Measurements from ENCODE around the gene USP36. TPM values are rescaled to one million over a fixed set of nuclear protein-coding genes. Genes with fewer than 3 reads are reported as not detected.

The USP36 gene
- total RNA-seq, 2 experiments from 2014 or later: 47.2 to 144 TPM

DNA sequence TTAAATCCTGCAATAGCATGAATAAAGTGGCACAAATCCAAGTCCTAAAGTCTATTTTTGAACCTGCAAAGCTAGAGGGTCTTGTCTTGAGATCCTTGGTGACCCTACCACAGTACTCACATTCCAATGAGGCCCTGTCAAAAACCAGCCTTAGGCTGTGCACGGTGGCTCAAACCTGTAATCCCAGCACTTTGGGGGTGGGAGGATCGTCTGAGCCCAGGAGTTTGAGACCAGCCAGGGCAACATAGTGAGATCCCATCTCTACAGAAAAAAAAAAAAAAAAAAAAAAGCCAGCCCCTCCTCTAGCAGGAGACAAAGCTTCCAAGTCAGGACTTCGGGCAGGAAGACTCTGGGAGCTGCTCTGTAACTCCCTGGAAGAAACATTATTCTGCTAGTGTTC lies 74.8 kb downstream of the USP36 start:
- ChIA-PET CTCF (ENCODE audit: unreplicated experiment) (no interaction called here), POLR2A (interaction anchor here (0.6 to 1.3 kb wide), 3 partner anchors 9 to 129 kb away, joined by 3 read pairs; no protein-coding TSS in a partner anchor)
- no TSS peak for BruUV-seq (replicated peaks)
- Histone ChIP-seq H4K20me1 (ENCODE audit: insufficient read depth, low read length) (peaks cover 20% of the 10 kb centered on the region; the same call in 1 of the 2 replicates), H3K4me1 (ENCODE audit: insufficient read depth, low read length, poor library complexity, severe bottlenecking) (peaks cover 56% of the 10 kb centered on the region), H3K36me3 (ENCODE audit: insufficient read depth, low read length) (peaks cover 10% of the 10 kb centered on the region; the same call in 1 of the 2 replicates), H2AFZ (ENCODE audit: low read length) (no peak overlapping the region), H3K79me2 (ENCODE audit: insufficient read depth, low read depth, low read length) (peaks cover 95% of the 10 kb centered on the region), H3K9me2 (ENCODE audit: insufficient read depth, low read length) (no peaks in the 10 kb centered on the region), H3K9me3 (ENCODE audit: low read length) (no peaks in the 10 kb centered on the region), H3K4me3 (ENCODE audit: low read depth, low read length, poor library complexity, severe bottlenecking) (no peak overlapping the region), H3K4me2 (ENCODE audit: low read length) (no peak overlapping the region), H3K27ac (ENCODE audit: low read depth, low read length, poor library complexity, severe bottlenecking) (no peak overlapping the region)
- no peak for TF ChIP-seq EZH2phosphoT487 (IDR thresholded peaks at IDR 0.05; ENCODE audit: borderline replicate concordance, low read depth, low read length)
- TF ChIP-seq, protein P1, sequence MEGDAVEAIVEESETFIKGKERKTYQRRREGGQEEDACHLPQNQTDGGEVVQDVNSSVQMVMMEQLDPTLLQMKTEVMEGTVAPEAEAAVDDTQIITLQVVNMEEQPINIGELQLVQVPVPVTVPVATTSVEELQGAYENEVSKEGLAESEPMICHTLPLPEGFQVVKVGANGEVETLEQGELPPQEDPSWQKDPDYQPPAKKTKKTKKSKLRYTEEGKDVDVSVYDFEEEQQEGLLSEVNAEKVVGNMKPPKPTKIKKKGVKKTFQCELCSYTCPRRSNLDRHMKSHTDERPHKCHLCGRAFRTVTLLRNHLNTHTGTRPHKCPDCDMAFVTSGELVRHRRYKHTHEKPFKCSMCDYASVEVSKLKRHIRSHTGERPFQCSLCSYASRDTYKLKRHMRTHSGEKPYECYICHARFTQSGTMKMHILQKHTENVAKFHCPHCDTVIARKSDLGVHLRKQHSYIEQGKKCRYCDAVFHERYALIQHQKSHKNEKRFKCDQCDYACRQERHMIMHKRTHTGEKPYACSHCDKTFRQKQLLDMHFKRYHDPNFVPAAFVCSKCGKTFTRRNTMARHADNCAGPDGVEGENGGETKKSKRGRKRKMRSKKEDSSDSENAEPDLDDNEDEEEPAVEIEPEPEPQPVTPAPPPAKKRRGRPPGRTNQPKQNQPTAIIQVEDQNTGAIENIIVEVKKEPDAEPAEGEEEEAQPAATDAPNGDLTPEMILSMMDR (conservative IDR thresholded peaks at IDR 0.05; ENCODE audit: low read length): no peak
- no peak for DNase-seq (ENCODE audit: low spot score)
- intact Hi-C loops (cut with micrococcal nuclease; ENCODE audit: unreplicated experiment): no loop called here

DNA sequence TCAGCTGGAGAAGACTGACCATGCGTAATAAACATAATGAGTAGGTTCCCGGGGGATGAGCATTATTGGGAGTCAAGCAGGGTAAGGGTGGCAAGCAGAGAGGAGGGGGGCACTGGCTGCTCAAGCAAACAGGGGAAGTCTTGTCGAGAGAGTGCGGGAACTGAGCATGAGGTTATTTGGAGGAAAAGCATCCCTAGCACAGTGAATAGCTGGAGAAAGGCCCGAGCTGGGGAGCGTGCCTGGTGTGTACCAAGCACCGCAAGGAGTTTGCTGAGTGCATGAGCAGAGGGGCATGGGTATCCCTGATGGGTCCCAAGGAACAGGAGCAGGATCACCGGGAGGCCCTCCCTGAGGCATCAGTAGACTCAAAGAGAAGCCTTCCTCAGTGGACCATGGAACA lies 75.7 kb downstream of the USP36 start:
- H3K27ac ChIP-seq (ENCODE audit: low read depth, low read length, poor library complexity, severe bottlenecking): no peak overlapping the region
- CTCF ChIA-PET (ENCODE audit: unreplicated experiment): no interaction called here

DNA sequence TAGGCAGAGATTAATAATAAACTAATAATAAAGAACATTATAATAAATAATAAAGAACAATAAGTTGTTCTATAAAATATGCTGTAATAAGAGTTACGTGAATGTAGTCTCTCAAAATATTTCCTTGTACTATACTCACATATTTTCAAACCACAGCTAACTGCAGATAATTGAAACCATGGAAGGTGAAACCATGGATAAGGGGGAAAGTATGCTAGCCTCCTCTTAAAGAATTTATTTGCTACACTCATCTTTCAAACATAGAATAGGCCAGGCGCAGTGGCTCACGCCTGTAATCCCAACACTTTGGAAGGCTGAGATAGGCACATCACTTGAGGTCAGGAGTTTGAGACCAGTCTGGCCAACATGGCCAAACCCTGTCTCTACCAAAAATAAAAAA lies 77.1 kb downstream of the USP36 start:
- Histone ChIP-seq H3K4me2 (ENCODE audit: low read length) (no peak overlapping the region), H3K79me2 (ENCODE audit: insufficient read depth, low read depth, low read length) (peaks cover 97% of the 10 kb centered on the region), H3K36me3 (ENCODE audit: insufficient read depth, low read length) (peaks cover 11% of the 10 kb centered on the region; the same call in 1 of the 2 replicates), H3K4me1 (ENCODE audit: insufficient read depth, low read length, poor library complexity, severe bottlenecking) (peaks cover 65% of the 10 kb centered on the region), H3K9me3 (ENCODE audit: low read length) (no peaks in the 10 kb centered on the region), H4K20me1 (ENCODE audit: insufficient read depth, low read length) (peaks cover 20% of the 10 kb centered on the region; the same call in 1 of the 2 replicates), H3K27ac (ENCODE audit: low read depth, low read length, poor library complexity, severe bottlenecking) (no peak overlapping the region), H3K9me2 (ENCODE audit: insufficient read depth, low read length) (no peaks in the 10 kb centered on the region), H3K4me3 (ENCODE audit: low read depth, low read length, poor library complexity, severe bottlenecking) (no peak overlapping the region), H2AFZ (ENCODE audit: low read length) (no peak overlapping the region)
- CTCF ChIA-PET (ENCODE audit: unreplicated experiment): no interaction called here
- BruUV-seq (replicated peaks): no TSS peak
- no peak for TF ChIP-seq EZH2phosphoT487 (IDR thresholded peaks at IDR 0.05; ENCODE audit: borderline replicate concordance, low read depth, low read length)
- TF ChIP-seq, protein P1 (conservative IDR thresholded peaks at IDR 0.05; ENCODE audit: low read length): no peak
- POLR2A ChIA-PET: interaction anchor here (1.0 kb wide), 1 partner anchor 12 kb away, joined by 4 read pairs; no protein-coding TSS in a partner anchor
- intact Hi-C loops (cut with micrococcal nuclease; ENCODE audit: unreplicated experiment): no loop called here
- DNase-seq (ENCODE audit: low spot score): no peak

More for the DNA sequence above, 75.7 kb downstream of the USP36 start:
- intact Hi-C loops (cut with micrococcal nuclease; ENCODE audit: unreplicated experiment): no loop called here
- H4K20me1 ChIP-seq (ENCODE audit: insufficient read depth, low read length): peaks cover 20% of the 10 kb centered on the region; the same call in 1 of the 2 replicates
- no peak overlapping the region for H3K4me2 ChIP-seq (ENCODE audit: low read length)
- BruUV-seq (replicated peaks): no TSS peak
- POLR2A ChIA-PET: no interaction called here
- peaks cover 11% of the 10 kb centered on the region; the same call in 1 of the 2 replicates for H3K36me3 ChIP-seq (ENCODE audit: insufficient read depth, low read length)
- H3K9me2 ChIP-seq (ENCODE audit: insufficient read depth, low read length): no peaks in the 10 kb centered on the region
- H3K4me1 ChIP-seq (ENCODE audit: insufficient read depth, low read length, poor library complexity, severe bottlenecking): peaks cover 64% of the 10 kb centered on the region
- H3K9me3 ChIP-seq (ENCODE audit: low read length): no peaks in the 10 kb centered on the region
- H3K4me3 ChIP-seq (ENCODE audit: low read depth, low read length, poor library complexity, severe bottlenecking): no peak overlapping the region
- TF ChIP-seq, protein P1 (conservative IDR thresholded peaks at IDR 0.05; ENCODE audit: low read length): no peak
- TF ChIP-seq EZH2phosphoT487 (IDR thresholded peaks at IDR 0.05; ENCODE audit: borderline replicate concordance, low read depth, low read length): no peak
- H3K79me2 ChIP-seq (ENCODE audit: insufficient read depth, low read depth, low read length): peaks cover 97% of the 10 kb centered on the region
- DNase-seq (ENCODE audit: low spot score): no peak
- H2AFZ ChIP-seq (ENCODE audit: low read length): no peak overlapping the region

Measured in OCI-LY7 (cell line).